H1 (cell line): ENCODE results near the gene FHIP2A. TPM values are rescaled to one million over a fixed set of nuclear protein-coding genes. Genes with fewer than 3 reads are reported as not detected.

Experiments used
- CTCF ChIA-PET: fragments of 300-600 bp; sonication (Branson Sonifier 250); formaldehyde crosslinking; loops from one replicate; lab custom pipeline; 2021; ENCODE audit not compliant: partially characterized antibody; lab: Charles Lee
- POLR2A ChIA-PET: fragments of 300-600 bp; sonication (Branson Sonifier 250); formaldehyde crosslinking; loops from one replicate; lab custom pipeline; 2021; ENCODE audit warnings: inconsistent platforms; ENCODE audit not compliant: partially characterized antibody; lab: Charles Lee
- DNase-seq, 2 experiments: peaks; one replicate each; pipeline versions ENCODE4 v3.0.0 to v3.0.0-alpha.2; 2010 to 2022; ENCODE audit warnings: low spot score in 2 of 2, low read depth in 1 of 2, mixed read lengths in 1 of 2
- FAIRE-seq: peaks from 2 replicates; lab custom pipeline; 2011; peaks lifted over from hg19 to GRCh38; lab: Jason Lieb, UNC
- H2AFZ ChIP-seq: 2 replicates; pipeline ENCODE4 v1.8.1; 2012; ENCODE audit warnings: low read length, inconsistent platforms
- H2AK5ac ChIP-seq: 2 replicates; pipeline ENCODE4 v1.6.1; 2013; ENCODE audit warnings: low read depth, low read length
- H2BK120ac ChIP-seq: replicated peaks from 2 replicates; pipeline ENCODE3; 2013; ENCODE audit warnings: low read depth, low read length, inconsistent platforms
- H2BK12ac ChIP-seq: 2 replicates; pipeline ENCODE4 v1.6.1; 2013; ENCODE audit warnings: low read depth, low read length
- H2BK15ac ChIP-seq: 2 replicates; pipeline ENCODE4 v1.6.1; 2013; ENCODE audit warnings: low read length
- H2BK20ac ChIP-seq: 2 replicates; pipeline ENCODE4 v1.6.1; 2013; ENCODE audit warnings: low read length
- H2BK5ac ChIP-seq: 2 replicates; pipeline ENCODE4 v1.6.1; 2013; ENCODE audit warnings: low read depth, low read length
- H3K14ac ChIP-seq: 2 replicates; pipeline ENCODE4 v1.6.1; 2013; ENCODE audit warnings: inconsistent platforms; ENCODE audit not compliant: insufficient read length
- H3K18ac ChIP-seq: 2 replicates; pipeline ENCODE4 v1.6.1; 2013; ENCODE audit warnings: low read length; ENCODE audit errors: extremely low read depth
- H3K23ac ChIP-seq: 2 replicates; pipeline ENCODE4 v1.6.1; 2013; ENCODE audit warnings: inconsistent platforms; ENCODE audit not compliant: insufficient read length
- H3K23me2 ChIP-seq: 2 replicates; pipeline ENCODE4 v1.6.1; 2013; ENCODE audit warnings: low read depth, low read length
- H3K27ac ChIP-seq: 2 replicates; pipeline ENCODE4 v1.6.1; 2011; ENCODE audit warnings: low read depth, low read length, inconsistent platforms
- H3K27me3 ChIP-seq, 4 experiments: replicated peaks in 1 of 4; 1 replicate in 1 of 4; 2 replicates in 3 of 4; pipeline versions ENCODE4 v1.6.1 to v1.8.1; 2011 to 2013; ENCODE audit warnings: low read length in 3 of 4, mild to moderate bottlenecking in 3 of 4, inconsistent platforms in 2 of 4, mixed read lengths in 2 of 4, moderate library complexity in 1 of 4; ENCODE audit not compliant: control insufficient read depth in 3 of 4, insufficient read depth in 3 of 4; ENCODE audit errors: extremely low read depth in 1 of 4
- H3K36me3 ChIP-seq, 4 experiments: 2 replicates each; pipeline versions ENCODE4 v1.6.1 to v1.8.1; 2011 to 2013; ENCODE audit warnings: mild to moderate bottlenecking in 4 of 4, low read length in 3 of 4, moderate library complexity in 2 of 4, control low read depth in 1 of 4, inconsistent platforms in 1 of 4; ENCODE audit not compliant: insufficient read depth in 4 of 4, control insufficient read depth in 2 of 4
- H3K4ac ChIP-seq: replicated peaks from 2 replicates; pipeline ENCODE3; 2013; ENCODE audit warnings: low read length, low read depth, mixed read lengths, inconsistent platforms; ENCODE audit not compliant: insufficient read length
- H3K4me1 ChIP-seq, 4 experiments: replicated peaks in 1 of 4; 1 replicate in 1 of 4; 2 replicates in 3 of 4; pipeline versions ENCODE4 v1.6.1 to v1.8.1; 2011 to 2013; ENCODE audit warnings: low read length in 3 of 4, inconsistent platforms in 2 of 4, mixed read lengths in 1 of 4; ENCODE audit not compliant: insufficient read depth in 4 of 4, control insufficient read depth in 3 of 4
- H3K4me2 ChIP-seq, 2 experiments: 2 replicates each; pipeline versions ENCODE4 v1.6.1 to v1.8.1; 2011 to 2013; ENCODE audit warnings: low read depth in 2 of 2, low read length in 2 of 2, control low read depth in 1 of 2, inconsistent platforms in 1 of 2, mild to moderate bottlenecking in 1 of 2; ENCODE audit not compliant: insufficient read depth in 1 of 2
- H3K4me3 ChIP-seq, 4 experiments: fragments of 200-600, 300-600 bp in 1 of 4; sonication (generic), shearing (Covaris generic), sonication (Bioruptor Twin) in 1 of 4; 2 replicates each; pipeline versions ENCODE4 v1.5.1 to v1.8.1; 2011 to 2016; ENCODE audit warnings: low read length in 4 of 4, low read depth in 3 of 4, control low read depth in 2 of 4, inconsistent platforms in 2 of 4, mild to moderate bottlenecking in 2 of 4, mixed read lengths in 1 of 4, moderate library complexity in 1 of 4; ENCODE audit not compliant: insufficient read depth in 2 of 4; ENCODE audit errors: extremely low read depth in 1 of 4
- H3K56ac ChIP-seq: replicated peaks from 2 replicates; pipeline ENCODE3; 2013; ENCODE audit warnings: low read depth, mild to moderate bottlenecking, mixed read lengths, low read length, inconsistent platforms; ENCODE audit not compliant: insufficient read length
- H3K79me1 ChIP-seq: 2 replicates; pipeline ENCODE4 v1.6.1; 2013; ENCODE audit warnings: low read depth, low read length, control low read depth
- H3K79me2 ChIP-seq, 2 experiments: 2 replicates each; pipeline versions ENCODE4 v1.6.1 to v1.8.1; 2012 to 2013; ENCODE audit warnings: low read length in 2 of 2, mild to moderate bottlenecking in 2 of 2, inconsistent platforms in 1 of 2; ENCODE audit not compliant: insufficient read depth in 2 of 2, control insufficient read depth in 1 of 2
- H3K9ac ChIP-seq, 4 experiments: replicated peaks in 1 of 4; 1 replicate in 1 of 4; 2 replicates in 3 of 4; pipeline versions ENCODE4 v1.6.1 to v1.8.1; 2011 to 2013; ENCODE audit warnings: low read depth in 3 of 4, low read length in 3 of 4, control low read depth in 2 of 4, mild to moderate bottlenecking in 2 of 4, moderate library complexity in 2 of 4, inconsistent platforms in 1 of 4; ENCODE audit errors: extremely low read depth in 1 of 4
- H3K9me3 ChIP-seq, 2 experiments: 2 replicates each; pipeline versions ENCODE4 v1.6.1 to v1.8.1; 2012 to 2013; ENCODE audit warnings: mild to moderate bottlenecking in 2 of 2, moderate library complexity in 2 of 2, control low read depth in 1 of 2, inconsistent platforms in 1 of 2, low read depth in 1 of 2, low read length in 1 of 2, mixed read lengths in 1 of 2; ENCODE audit not compliant: insufficient read depth in 2 of 2
- H4K20me1 ChIP-seq, 2 experiments: replicated peaks in 1 of 2; 2 replicates each; pipeline versions ENCODE3 to v1.8.1; 2011 to 2013; ENCODE audit warnings: inconsistent platforms in 2 of 2, low read length in 2 of 2, mild to moderate bottlenecking in 1 of 2; ENCODE audit not compliant: insufficient read depth in 2 of 2, control insufficient read depth in 1 of 2
- H4K5ac ChIP-seq: 2 replicates; pipeline ENCODE4 v1.6.1; 2013; ENCODE audit warnings: low read length, low read depth, mixed read lengths, inconsistent platforms; ENCODE audit not compliant: insufficient read length
- H4K8ac ChIP-seq: 2 replicates; pipeline ENCODE4 v1.8.0; 2013; ENCODE audit warnings: mild to moderate bottlenecking, moderate library complexity, low read length, inconsistent platforms; ENCODE audit not compliant: insufficient read depth; ENCODE audit errors: extremely low read depth
- H4K91ac ChIP-seq: replicated peaks from 2 replicates; pipeline ENCODE3; 2013; ENCODE audit warnings: low read length, mixed read lengths, inconsistent platforms; ENCODE audit not compliant: insufficient read length
- EZH2 ChIP-seq: fragments of 200-600 bp; sonication (generic); IDR thresholded peaks from 2 replicates; pipeline ENCODE4 v1.7.1; 2012; ENCODE audit warnings: low read depth, mild to moderate bottlenecking, moderate library complexity, low read length, inconsistent platforms; ENCODE audit not compliant: severe bottlenecking
- PHF8 ChIP-seq: fragments of 200-600 bp; sonication (generic); conservative IDR thresholded peaks from 2 replicates; pipeline ENCODE4 v1.7.1; 2012; ENCODE audit warnings: low read depth, mild to moderate bottlenecking, inconsistent platforms, low read length, moderate library complexity
- POLR2A ChIP-seq, 2 experiments: IDR thresholded peaks; 1 replicate in 1 of 2; 2 replicates in 1 of 2; pipeline ENCODE4 v1.6.1; 2011; ENCODE audit warnings: low read depth in 2 of 2, low read length in 2 of 2, mild to moderate bottlenecking in 2 of 2; ENCODE audit errors: control extremely low read depth in 1 of 2
- POLR2AphosphoS5 ChIP-seq: IDR thresholded peaks from 2 replicates; pipeline ENCODE4 v1.6.1; 2011; ENCODE audit warnings: low read depth, low read length
- RAD21 ChIP-seq, 2 experiments: IDR thresholded peaks in 1 of 2; conservative IDR thresholded peaks in 1 of 2; 2 replicates each; pipeline ENCODE4 v1.6.1; 2011; ENCODE audit warnings: low read depth in 2 of 2, low read length in 2 of 2, improper control_type of control experiment in 1 of 2, inconsistent platforms in 1 of 2, mild to moderate bottlenecking in 1 of 2, moderate library complexity in 1 of 2
- RNF2 ChIP-seq: fragments of 200-900, 300-1000 bp; sonication (generic); IDR thresholded peaks from 2 replicates; pipeline ENCODE4 v1.7.1; 2016; ENCODE audit warnings: borderline replicate concordance, low read depth, mild to moderate bottlenecking, antibody characterized with exemption, low read length; ENCODE audit not compliant: poor library complexity, severe bottlenecking; ENCODE audit errors: missing control alignments
- YY1 ChIP-seq: IDR thresholded peaks from 2 replicates; pipeline ENCODE4 v1.6.1; 2011; ENCODE audit warnings: low read depth, mild to moderate bottlenecking, low read length
- WGBS, 2 experiments: shearing (Covaris generic) in 1 of 2; methylation state at CpG; one replicate each; pipeline versions ENCODE4 v1.1.6 to v1.1.7; 2013 to 2015; ENCODE audit warnings: low lambda C conversion rate in 2 of 2, mixed read lengths in 2 of 2, inconsistent platforms in 1 of 2, low coverage in 1 of 2, missing lambda C conversion rate in 1 of 2; ENCODE audit not compliant: insufficient replicate concordance in 2 of 2, insufficient coverage in 1 of 2, insufficient read length in 1 of 2; ENCODE audit errors: extremely low coverage in 1 of 2, missing lambda C conversion rate in 1 of 2; 5-methylcytosine and 5-hydroxymethylcytosine counted together
- polyA plus RNA-seq, 7 experiments: library from polyadenylated mRNA; depleted of rRNA in 3 of 7; stranded (reverse) in 5 of 7; unstranded in 2 of 7; fragments of >200 nt in 5 of 7; fragments of 200-250 nt in 2 of 7; gene quantifications; 1 replicate in 5 of 7; 2 replicates in 1 of 7; 4 replicates in 1 of 7; pipeline versions ENCODE4 v1.2.1 to v1.2.3, GENCODE V29; 2011 to 2013; ENCODE audit warnings: missing spikeins in 2 of 7, mixed read lengths in 2 of 7
- total RNA-seq: library from RNA; stranded (reverse); fragmentation: NEBNext Ultra II Directional; extraction: Animal tissue kit (Norgen Biotek cat#: 25700); gene quantifications from 2 replicates; pipeline ENCODE4 v1.2.1, GENCODE V29; 2021

FHIP2A gene
- total and polyA plus RNA-seq, 2 of the 8 experiments (the other 6 are each of a cell fraction or from before 2014, with no cell fraction given), result 4.5 to 15.0 TPM

- no peak for DNase-seq
- CTCF ChIA-PET, result interaction anchor here (1.2 kb wide), 1 partner anchor 9 kb away, joined by 3 read pairs; no protein-coding TSS in a partner anchor
Measured at GRCh38 chr10:114795039-114795438, 26.5 kb upstream of the FHIP2A start.

More at GRCh38 chr10:114795039-114795438, 26.5 kb upstream of the FHIP2A start:
- Histone ChIP-seq H2AK5ac (no peak overlapping the region), H3K4me1 (no peaks in the 10 kb centered on the region), H2BK12ac (no peak overlapping the region), H3K4me2 (no peak overlapping the region), H2BK15ac (no peak overlapping the region), H3K27me3 (no peaks in the 10 kb centered on the region), H3K14ac (no peak overlapping the region), H2BK5ac (no peak overlapping the region), H3K79me1 (no peaks in the 10 kb centered on the region), H4K20me1 (no peaks in the 10 kb centered on the region), H3K23me2 (peaks cover 1% of the 10 kb centered on the region; the same call in 1 of the 2 replicates), H3K23ac (no peak overlapping the region), H3K4ac (no peak overlapping the region), H3K36me3 (no peaks in the 10 kb centered on the region), H3K18ac (no peak overlapping the region), H4K91ac (no peak overlapping the region), H2BK120ac (no peak overlapping the region), H3K27ac (no peak overlapping the region), H3K56ac (no peak overlapping the region), H3K4me3 (no peak overlapping the region), H3K9ac (no peak overlapping the region), H4K8ac (no peak overlapping the region), H4K5ac (no peak overlapping the region), H3K9me3 (no peaks in the 10 kb centered on the region), H2BK20ac (no peak overlapping the region), H3K79me2 (no peaks in the 10 kb centered on the region), H2AFZ (no peak overlapping the region)
- no peak for TF ChIP-seq RAD21 (IDR thresholded peaks at IDR 0.05 in 1 of 2, conservative IDR thresholded peaks at IDR 0.05 in 1 of 2; ENCODE audit: low read depth in 2 of 2, low read length in 2 of 2)
- TF ChIP-seq POLR2A (IDR thresholded peaks at IDR 0.05; ENCODE audit: control extremely low read depth in 1 of 2, low read depth in 2 of 2, low read length in 2 of 2), result no peak
- no peak for TF ChIP-seq POLR2AphosphoS5
- no peak for TF ChIP-seq EZH2
- TF ChIP-seq YY1, result no peak
- no peak for TF ChIP-seq RNF2
- no peak for TF ChIP-seq PHF8
- WGBS, 2 experiments, result 87% methylated on average over 3 of the region's 3 CpGs; no CpG with 5 or more reads in 1 of the 2 experiments
- FAIRE-seq, result no peak
- POLR2A ChIA-PET, result no interaction called here
